ENCODE results near the gene NCEH1.

Gene NCEH1

GRCh38 chr3:172646439-172647015, 64.3 kb downstream of the NCEH1 start:
- Histone ChIP-seq H3K36me3 (ENCODE audit: control insufficient read depth, insufficient read depth, low read length) (no peaks in the 10 kb centered on the region), H3K4me3 (ENCODE audit: low read length) (no peak overlapping the region), H3K27ac (ENCODE audit: low read length) (no peak overlapping the region), H3K4me1 (ENCODE audit: control insufficient read depth, insufficient read depth, low read length) (peaks cover 4% of the 10 kb centered on the region), H3K9me3 (ENCODE audit: control insufficient read depth, insufficient read depth, low read length) (no peaks in the 10 kb centered on the region), H3K27me3 (ENCODE audit: control insufficient read depth, insufficient read depth, low read length) (no peaks in the 10 kb centered on the region)
- no peak for DNase-seq (ENCODE audit: low read depth, low spot score)
- no CpG with 5 or more reads among the region's 5 CpGs for WGBS (ENCODE audit: insufficient coverage, insufficient read length)

GRCh38 chr3:172644258-172644657, 66.6 kb downstream of the NCEH1 start:
- H3K27ac ChIP-seq (ENCODE audit: low read length), result no peak overlapping the region
- no CpG with 5 or more reads among the region's 3 CpGs for WGBS (ENCODE audit: insufficient coverage, insufficient read length)
- peaks cover 4% of the 10 kb centered on the region for H3K4me1 ChIP-seq (ENCODE audit: control insufficient read depth, insufficient read depth, low read length)
- H3K9me3 ChIP-seq (ENCODE audit: control insufficient read depth, insufficient read depth, low read length), result no peaks in the 10 kb centered on the region
- no peak overlapping the region for H3K4me3 ChIP-seq (ENCODE audit: low read length)
- H3K27me3 ChIP-seq (ENCODE audit: control insufficient read depth, insufficient read depth, low read length), result no peaks in the 10 kb centered on the region
- H3K36me3 ChIP-seq (ENCODE audit: control insufficient read depth, insufficient read depth, low read length), result no peaks in the 10 kb centered on the region
- DNase-seq (ENCODE audit: low read depth, low spot score), result no peak

GRCh38 chr3:172643506-172644179, 67.2 kb downstream of the NCEH1 start:
- WGBS (ENCODE audit: insufficient coverage, insufficient read length), result no CpG with 5 or more reads among the region's 5 CpGs
- H3K9me3 ChIP-seq (ENCODE audit: control insufficient read depth, insufficient read depth, low read length), result no peaks in the 10 kb centered on the region

GRCh38 chr3:172641291-172641690, 69.6 kb downstream of the NCEH1 start:
- Histone ChIP-seq H3K4me1 (ENCODE audit: control insufficient read depth, insufficient read depth, low read length) (no peaks in the 10 kb centered on the region), H3K4me3 (ENCODE audit: low read length) (no peak overlapping the region), H3K36me3 (ENCODE audit: control insufficient read depth, insufficient read depth, low read length) (no peaks in the 10 kb centered on the region), H3K9me3 (ENCODE audit: control insufficient read depth, insufficient read depth, low read length) (no peaks in the 10 kb centered on the region), H3K27ac (ENCODE audit: low read length) (no peak overlapping the region), H3K27me3 (ENCODE audit: control insufficient read depth, insufficient read depth, low read length) (no peaks in the 10 kb centered on the region)
- WGBS (ENCODE audit: insufficient coverage, insufficient read length), result no CpG with 5 or more reads among the region's 5 CpGs
- DNase-seq (ENCODE audit: low read depth, low spot score), result no peak

More at GRCh38 chr3:172643506-172644179, 67.2 kb downstream of the NCEH1 start:
- Histone ChIP-seq H3K4me3 (ENCODE audit: low read length) (no peak overlapping the region), H3K27ac (ENCODE audit: low read length) (no peak overlapping the region), H3K4me1 (ENCODE audit: control insufficient read depth, insufficient read depth, low read length) (peaks cover 4% of the 10 kb centered on the region), H3K27me3 (ENCODE audit: control insufficient read depth, insufficient read depth, low read length) (no peaks in the 10 kb centered on the region), H3K36me3 (ENCODE audit: control insufficient read depth, insufficient read depth, low read length) (no peaks in the 10 kb centered on the region)
- DNase-seq (ENCODE audit: low read depth, low spot score), result no peak

GRCh38 chr3:172640751-172641150, 70.1 kb downstream of the NCEH1 start:
- no peak overlapping the region for H3K27ac ChIP-seq (ENCODE audit: low read length)
- no peaks in the 10 kb centered on the region for H3K4me1 ChIP-seq (ENCODE audit: control insufficient read depth, insufficient read depth, low read length)
- DNase-seq (ENCODE audit: low read depth, low spot score), result no peak
- no peaks in the 10 kb centered on the region for H3K27me3 ChIP-seq (ENCODE audit: control insufficient read depth, insufficient read depth, low read length)
- no CpG with 5 or more reads among the region's 5 CpGs for WGBS (ENCODE audit: insufficient coverage, insufficient read length)
- no peaks in the 10 kb centered on the region for H3K36me3 ChIP-seq (ENCODE audit: control insufficient read depth, insufficient read depth, low read length)
- no peak overlapping the region for H3K4me3 ChIP-seq (ENCODE audit: low read length)
- H3K9me3 ChIP-seq (ENCODE audit: control insufficient read depth, insufficient read depth, low read length), result no peaks in the 10 kb centered on the region

GRCh38 chr3:172635588-172635987, 75.3 kb downstream of the NCEH1 start:
- WGBS (ENCODE audit: insufficient coverage, insufficient read length), result no CpG with 5 or more reads among the region's 3 CpGs
- no peaks in the 10 kb centered on the region for H3K4me1 ChIP-seq (ENCODE audit: control insufficient read depth, insufficient read depth, low read length)
- DNase-seq (ENCODE audit: low read depth, low spot score), result no peak
- H3K36me3 ChIP-seq (ENCODE audit: control insufficient read depth, insufficient read depth, low read length), result no peaks in the 10 kb centered on the region
- no peak overlapping the region for H3K27ac ChIP-seq (ENCODE audit: low read length)
- H3K4me3 ChIP-seq (ENCODE audit: low read length), result no peak overlapping the region
- no peaks in the 10 kb centered on the region for H3K9me3 ChIP-seq (ENCODE audit: control insufficient read depth, insufficient read depth, low read length)
- no peaks in the 10 kb centered on the region for H3K27me3 ChIP-seq (ENCODE audit: control insufficient read depth, insufficient read depth, low read length)

GRCh38 chr3:172634948-172635347, 75.9 kb downstream of the NCEH1 start:
- no peak for DNase-seq (ENCODE audit: low read depth, low spot score)
- WGBS (ENCODE audit: insufficient coverage, insufficient read length), result no CpG with 5 or more reads among the region's 3 CpGs
- H3K9me3 ChIP-seq (ENCODE audit: control insufficient read depth, insufficient read depth, low read length), result no peaks in the 10 kb centered on the region

GRCh38 chr3:172630316-172630715, 80.6 kb downstream of the NCEH1 start:
- WGBS (ENCODE audit: insufficient coverage, insufficient read length), result no CpG with 5 or more reads among the region's 1 CpG
- H3K4me3 ChIP-seq (ENCODE audit: low read length), result no peak overlapping the region
- no peak for DNase-seq (ENCODE audit: low read depth, low spot score)
- H3K9me3 ChIP-seq (ENCODE audit: control insufficient read depth, insufficient read depth, low read length), result no peaks in the 10 kb centered on the region
- no peaks in the 10 kb centered on the region for H3K4me1 ChIP-seq (ENCODE audit: control insufficient read depth, insufficient read depth, low read length)
- no peaks in the 10 kb centered on the region for H3K27me3 ChIP-seq (ENCODE audit: control insufficient read depth, insufficient read depth, low read length)
- H3K27ac ChIP-seq (ENCODE audit: low read length), result no peak overlapping the region
- H3K36me3 ChIP-seq (ENCODE audit: control insufficient read depth, insufficient read depth, low read length), result no peaks in the 10 kb centered on the region

More at GRCh38 chr3:172634948-172635347, 75.9 kb downstream of the NCEH1 start:
- Histone ChIP-seq H3K27ac (ENCODE audit: low read length) (no peak overlapping the region), H3K27me3 (ENCODE audit: control insufficient read depth, insufficient read depth, low read length) (no peaks in the 10 kb centered on the region), H3K36me3 (ENCODE audit: control insufficient read depth, insufficient read depth, low read length) (no peaks in the 10 kb centered on the region), H3K4me3 (ENCODE audit: low read length) (no peak overlapping the region), H3K4me1 (ENCODE audit: control insufficient read depth, insufficient read depth, low read length) (no peaks in the 10 kb centered on the region)

- no CpG with 5 or more reads among the region's 5 CpGs for WGBS (ENCODE audit: insufficient coverage, insufficient read length)
- H3K4me1 ChIP-seq (ENCODE audit: control insufficient read depth, insufficient read depth, low read length), result no peaks in the 10 kb centered on the region
- H3K36me3 ChIP-seq (ENCODE audit: control insufficient read depth, insufficient read depth, low read length), result no peaks in the 10 kb centered on the region
- no peak overlapping the region for H3K4me3 ChIP-seq (ENCODE audit: low read length)
- no peak overlapping the region for H3K27ac ChIP-seq (ENCODE audit: low read length)
- DNase-seq (ENCODE audit: low read depth, low spot score), result no peak
- no peaks in the 10 kb centered on the region for H3K27me3 ChIP-seq (ENCODE audit: control insufficient read depth, insufficient read depth, low read length)
- no peaks in the 10 kb centered on the region for H3K9me3 ChIP-seq (ENCODE audit: control insufficient read depth, insufficient read depth, low read length)
Observed at GRCh38 chr3:172629470-172629869, 81.4 kb downstream of the NCEH1 start.

GRCh38 chr3:172627057-172627809, 83.6 kb downstream of the NCEH1 start:
- 100% methylated on average over 1 of the region's 5 CpGs for WGBS (ENCODE audit: insufficient coverage, insufficient read length)
- H3K9me3 ChIP-seq (ENCODE audit: control insufficient read depth, insufficient read depth, low read length), result no peaks in the 10 kb centered on the region
- H3K4me3 ChIP-seq (ENCODE audit: low read length), result no peak overlapping the region
- H3K36me3 ChIP-seq (ENCODE audit: control insufficient read depth, insufficient read depth, low read length), result no peaks in the 10 kb centered on the region
- no peak for DNase-seq (ENCODE audit: low read depth, low spot score)
- H3K27me3 ChIP-seq (ENCODE audit: control insufficient read depth, insufficient read depth, low read length), result no peaks in the 10 kb centered on the region
- H3K27ac ChIP-seq (ENCODE audit: low read length), result no peak overlapping the region
- peaks cover under 1% of the 10 kb centered on the region; the same call in 1 of the 2 replicates for H3K4me1 ChIP-seq (ENCODE audit: control insufficient read depth, insufficient read depth, low read length)

All from iPS DF 6.9 (cell line).